ENCODE measurements around the gene LRRFIP1.

LRRFIP1 gene

GRCh38 chr2:237701033-237701858 lies 73.9 kb downstream of the LRRFIP1 start:
- no peak for DNase-seq (ENCODE audit: low read depth in 1 of 2, low spot score in 1 of 2)

- no peak for DNase-seq (ENCODE audit: low read depth in 1 of 2, low spot score in 1 of 2)
Observed at GRCh38 chr2:237701859-237702390, 74.5 kb downstream of the LRRFIP1 start.

- DNase-seq (ENCODE audit: low read depth in 1 of 2, low spot score in 1 of 2) = no peak
Observed at GRCh38 chr2:237702441-237703391, 75.3 kb downstream of the LRRFIP1 start.

GRCh38 chr2:237704501-237705434 lies 77.4 kb downstream of the LRRFIP1 start:
- DNase-seq (ENCODE audit: low read depth in 1 of 2, low spot score in 1 of 2) = no peak

- DNase-seq (ENCODE audit: low read depth in 1 of 2, low spot score in 1 of 2) = no peak
Observed at GRCh38 chr2:237706257-237706656, 78.9 kb downstream of the LRRFIP1 start.

GRCh38 chr2:237708065-237708398 lies 80.6 kb downstream of the LRRFIP1 start:
- no peak for DNase-seq (ENCODE audit: low read depth in 1 of 2, low spot score in 1 of 2)

- no peak for DNase-seq (ENCODE audit: low read depth in 1 of 2, low spot score in 1 of 2)
Observed at GRCh38 chr2:237708491-237708890, 81.1 kb downstream of the LRRFIP1 start.

GRCh38 chr2:237708961-237709360 lies 81.6 kb downstream of the LRRFIP1 start:
- DNase-seq (ENCODE audit: low read depth in 1 of 2, low spot score in 1 of 2) = no peak

GRCh38 chr2:237711458-237712150 lies 84.2 kb downstream of the LRRFIP1 start:
- no peak for DNase-seq (ENCODE audit: low read depth in 1 of 2, low spot score in 1 of 2)

- no peak for DNase-seq (ENCODE audit: low read depth in 1 of 2, low spot score in 1 of 2)
Observed at GRCh38 chr2:237712477-237713377, 85.3 kb downstream of the LRRFIP1 start.

GRCh38 chr2:237714690-237715458 lies 87.5 kb downstream of the LRRFIP1 start:
- DNase-seq (ENCODE audit: low read depth in 1 of 2, low spot score in 1 of 2) = no peak

GRCh38 chr2:237715459-237715947 lies 88.1 kb downstream of the LRRFIP1 start:
- no peak for DNase-seq (ENCODE audit: low read depth in 1 of 2, low spot score in 1 of 2)

GRCh38 chr2:237716011-237716410 lies 88.6 kb downstream of the LRRFIP1 start:
- DNase-seq (ENCODE audit: low read depth in 1 of 2, low spot score in 1 of 2) = no peak

GRCh38 chr2:237717366-237718276 lies 90.2 kb downstream of the LRRFIP1 start:
- no peak for DNase-seq (ENCODE audit: low read depth in 1 of 2, low spot score in 1 of 2)

- DNase-seq (ENCODE audit: low read depth in 1 of 2, low spot score in 1 of 2) = no peak
Observed at GRCh38 chr2:237718277-237718634, 90.9 kb downstream of the LRRFIP1 start.

GRCh38 chr2:237720444-237720843 lies 93.1 kb downstream of the LRRFIP1 start:
- DNase-seq (ENCODE audit: low read depth in 1 of 2, low spot score in 1 of 2) = no peak

GRCh38 chr2:237720957-237721356 lies 93.6 kb downstream of the LRRFIP1 start:
- DNase-seq (ENCODE audit: low read depth in 1 of 2, low spot score in 1 of 2) = no peak

Measured in stimulated activated CD4-positive, alpha-beta T cell treated with anti-CD3 and anti-CD28 coated beads, Interleukin-15, amount 100 ng/mL, for 1 hour (primary cell).